Measurements from ENCODE around the gene TSPEAR.

GRCh38 chr21:44599264-44600029 lies 111.9 kb downstream of the TSPEAR start:
- TF ChIP-seq POLR2A (IDR thresholded peaks at IDR 0.05; ENCODE audit: extremely low read depth, insufficient read length) (no peak), MAX (IDR thresholded peaks at IDR 0.05; ENCODE audit: low read depth, low read length) (no peak), MYC (IDR thresholded peaks at IDR 0.05; ENCODE audit: low read depth, low read length) (no peak)
- TF ChIP-seq, protein P1, sequence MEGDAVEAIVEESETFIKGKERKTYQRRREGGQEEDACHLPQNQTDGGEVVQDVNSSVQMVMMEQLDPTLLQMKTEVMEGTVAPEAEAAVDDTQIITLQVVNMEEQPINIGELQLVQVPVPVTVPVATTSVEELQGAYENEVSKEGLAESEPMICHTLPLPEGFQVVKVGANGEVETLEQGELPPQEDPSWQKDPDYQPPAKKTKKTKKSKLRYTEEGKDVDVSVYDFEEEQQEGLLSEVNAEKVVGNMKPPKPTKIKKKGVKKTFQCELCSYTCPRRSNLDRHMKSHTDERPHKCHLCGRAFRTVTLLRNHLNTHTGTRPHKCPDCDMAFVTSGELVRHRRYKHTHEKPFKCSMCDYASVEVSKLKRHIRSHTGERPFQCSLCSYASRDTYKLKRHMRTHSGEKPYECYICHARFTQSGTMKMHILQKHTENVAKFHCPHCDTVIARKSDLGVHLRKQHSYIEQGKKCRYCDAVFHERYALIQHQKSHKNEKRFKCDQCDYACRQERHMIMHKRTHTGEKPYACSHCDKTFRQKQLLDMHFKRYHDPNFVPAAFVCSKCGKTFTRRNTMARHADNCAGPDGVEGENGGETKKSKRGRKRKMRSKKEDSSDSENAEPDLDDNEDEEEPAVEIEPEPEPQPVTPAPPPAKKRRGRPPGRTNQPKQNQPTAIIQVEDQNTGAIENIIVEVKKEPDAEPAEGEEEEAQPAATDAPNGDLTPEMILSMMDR (IDR thresholded peaks at IDR 0.05; ENCODE audit: low read depth, low read length) = no peak

Measured in NB4 (cell line).